Cardiac septum (tissue), 1 donor: ENCODE data around the gene LCORL. TPM values are rescaled to one million over a fixed set of nuclear protein-coding genes. Genes with fewer than 3 reads are reported as not detected.
"Not testable (repeated sequence)": the region's sequence is repeated elsewhere in the genome, so short reads cannot be mapped to it uniquely, and the experiment has no call there.

ENCODE experiments used
- DNase-seq: peaks from one replicate; pipeline ENCODE4 v3.0.0-alpha.2; 2020; ENCODE audit warnings: low spot score
- intact Hi-C: fragments of 100-400 bp; cut with DNase I; formaldehyde crosslinking; loops from one replicate; pipeline ENCODE4 v1.14.0; 2022
- total RNA-seq: library from RNA; stranded (reverse); fragmentation: NEBNext Ultra II Directional; extraction: Animal tissue kit (Norgen Biotek cat#: 25700); gene quantifications from one replicate; pipeline ENCODE4 v1.2.1, GENCODE V29; 2021
- donor health status: DM: no; HTN: no; CAD: no.

LCORL gene
- total RNA-seq, 1 donor from 2014 or later, result 5.5 TPM

GRCh38 chr4:17875402-17876070 is 146.0 kb downstream of the LCORL start:
- DNase-seq, result no peak
- intact Hi-C loops, result no loop called here

DNA sequence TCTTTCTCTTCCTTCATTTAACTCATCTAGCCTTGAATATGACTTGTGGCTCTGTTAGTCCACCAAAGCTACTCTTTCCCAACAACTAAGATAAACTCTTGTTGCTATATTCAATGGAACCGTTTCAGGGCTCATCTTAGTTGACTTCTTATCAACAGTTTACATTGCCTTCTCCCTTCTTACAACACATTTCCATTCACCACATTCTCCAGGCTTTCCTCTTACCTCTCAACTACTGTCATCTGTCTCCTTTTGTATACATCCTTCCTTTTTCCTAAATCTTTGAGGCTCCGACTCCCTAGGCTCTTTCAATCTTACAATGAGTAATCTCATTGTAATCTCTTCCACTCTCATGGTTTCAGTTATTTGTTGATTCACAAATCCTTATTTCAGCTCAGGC is 152.2 kb downstream of the LCORL start:
- intact Hi-C loops, result no loop called here
- no peak for DNase-seq

GRCh38 chr4:17867276-17867675 is 154.3 kb downstream of the LCORL start:
- DNase-seq, result no peak
- intact Hi-C loops, result no loop called here

GRCh38 chr4:17866810-17867209 is 154.7 kb downstream of the LCORL start:
- intact Hi-C loops, result no loop called here

GRCh38 chr4:17865866-17866363 is 155.6 kb downstream of the LCORL start:
- intact Hi-C loops, result no loop called here
- no peak for DNase-seq

More at GRCh38 chr4:17866810-17867209, 154.7 kb downstream of the LCORL start:
- DNase-seq, result no peak

DNA sequence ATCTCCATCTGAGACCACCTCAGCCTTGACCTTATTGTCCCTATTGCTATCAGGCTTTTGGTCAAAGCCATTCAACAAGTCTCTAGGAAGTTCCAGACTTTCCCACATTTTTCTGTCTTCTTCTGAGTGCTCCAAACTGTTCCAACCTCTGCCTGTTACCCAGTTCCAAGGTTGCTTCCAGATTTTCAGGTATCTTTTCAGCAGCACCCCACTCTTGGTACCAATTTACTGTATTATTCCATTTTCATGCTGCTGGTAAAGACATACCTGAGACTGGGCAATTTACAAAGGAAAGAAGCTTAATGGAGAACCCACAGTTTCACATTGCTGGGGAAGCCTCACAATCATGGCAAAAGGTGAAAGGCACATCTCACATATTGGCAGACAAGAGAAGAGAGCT is 159.6 kb downstream of the LCORL start:
- DNase-seq, intact Hi-C loops: not testable (repeated sequence)

- intact Hi-C loops, result no loop called here
Observed at GRCh38 chr4:17859793-17860406, 161.7 kb downstream of the LCORL start.

GRCh38 chr4:17854036-17854435 is 167.5 kb downstream of the LCORL start:
- no peak for DNase-seq
- intact Hi-C loops, result no loop called here

More at GRCh38 chr4:17859793-17860406, 161.7 kb downstream of the LCORL start:
- no peak for DNase-seq

GRCh38 chr4:17851959-17852358 is 169.6 kb downstream of the LCORL start:
- intact Hi-C loops, result no loop called here
- DNase-seq, result no peak

GRCh38 chr4:17850295-17850694 is 171.3 kb downstream of the LCORL start:
- DNase-seq, intact Hi-C loops: not testable (repeated sequence)

DNA sequence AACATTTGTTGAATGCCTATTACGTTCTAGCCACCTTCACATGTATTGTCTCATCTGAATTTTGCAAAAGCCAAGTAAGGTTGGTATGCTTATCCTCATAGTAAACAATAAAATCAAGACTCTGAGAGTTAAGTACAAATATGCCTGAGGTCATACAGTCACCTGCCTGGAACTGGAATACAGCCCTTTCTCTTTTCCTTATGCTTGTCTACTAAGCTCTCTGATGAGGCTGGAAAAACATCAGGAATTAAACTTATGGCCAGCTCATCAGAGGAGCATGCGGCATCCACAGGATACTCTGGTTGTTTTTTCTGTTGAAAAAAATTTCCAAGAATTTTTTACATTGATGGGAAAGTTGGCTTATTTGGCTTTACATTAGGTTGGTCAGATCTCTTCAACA is 175.3 kb downstream of the LCORL start:
- DNase-seq, result no peak
- intact Hi-C loops, result no loop called here

DNA sequence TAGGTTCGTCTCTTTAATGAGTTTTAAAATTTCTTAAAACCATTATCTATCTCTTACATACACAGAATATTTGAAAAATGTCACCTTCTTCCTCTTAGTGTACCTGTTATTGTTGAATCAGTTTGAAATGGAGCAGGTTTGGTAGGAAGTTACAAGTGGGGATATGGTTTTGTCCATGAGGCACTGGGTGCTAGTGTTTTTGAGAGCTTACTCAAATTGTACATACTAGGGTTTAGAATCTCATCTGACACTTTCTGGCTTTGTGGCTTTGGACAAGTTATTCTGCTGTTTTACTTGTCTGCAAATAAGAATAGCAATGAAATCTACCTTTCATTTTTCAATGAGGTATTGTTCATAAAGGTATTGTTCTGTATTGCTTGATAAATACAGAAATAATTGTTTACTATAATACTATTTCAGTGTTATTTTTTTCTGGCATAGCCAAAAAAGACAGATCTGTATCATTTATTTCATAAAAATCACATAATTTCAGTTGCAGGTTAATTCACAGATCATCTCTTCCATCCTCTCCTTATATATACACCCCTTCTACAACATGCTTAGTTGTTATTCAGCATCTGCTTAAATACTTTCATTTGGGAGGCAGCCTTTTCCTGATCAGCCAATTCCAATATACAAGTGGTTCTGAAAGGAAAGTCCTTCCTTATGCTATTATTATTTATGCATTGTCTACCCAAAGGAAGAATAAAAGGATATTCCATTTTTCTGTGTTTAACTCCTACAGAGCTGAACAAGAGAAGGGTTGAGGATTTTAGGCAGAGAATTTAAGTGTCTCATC is 197.5 kb downstream of the LCORL start:
- intact Hi-C loops, result no loop called here
- DNase-seq, result no peak

DNA sequence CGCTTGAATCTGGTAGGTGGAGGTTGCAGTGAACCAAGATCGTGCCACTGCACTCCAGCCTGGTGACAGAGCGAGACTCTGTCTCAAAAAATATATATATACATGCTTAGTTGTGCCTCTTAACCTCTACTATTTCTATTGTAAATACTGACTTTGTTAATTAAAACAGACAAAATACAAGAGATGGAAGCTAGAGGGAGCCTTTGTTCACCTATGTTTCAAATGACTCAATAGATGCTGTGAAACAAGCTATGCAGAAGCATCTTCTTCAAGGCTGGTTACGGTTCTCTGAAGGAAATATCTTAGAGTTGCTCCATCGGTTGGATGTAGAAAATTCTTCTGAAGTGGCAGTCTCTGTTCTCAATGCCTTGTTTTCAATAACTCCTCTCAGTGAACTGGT is 204.5 kb downstream of the LCORL start:
- intact Hi-C loops, result loop anchor here (5.0 kb wide), 2 partner anchors 550 to 775 kb away; no protein-coding TSS in a partner anchor
- no peak for DNase-seq

- no peak for DNase-seq
- intact Hi-C loops, result loop anchor here (5.0 kb wide), 2 partner anchors 551 to 776 kb away; no protein-coding TSS in a partner anchor
Observed at GRCh38 chr4:17816142-17816541, 205.4 kb downstream of the LCORL start.

DNA sequence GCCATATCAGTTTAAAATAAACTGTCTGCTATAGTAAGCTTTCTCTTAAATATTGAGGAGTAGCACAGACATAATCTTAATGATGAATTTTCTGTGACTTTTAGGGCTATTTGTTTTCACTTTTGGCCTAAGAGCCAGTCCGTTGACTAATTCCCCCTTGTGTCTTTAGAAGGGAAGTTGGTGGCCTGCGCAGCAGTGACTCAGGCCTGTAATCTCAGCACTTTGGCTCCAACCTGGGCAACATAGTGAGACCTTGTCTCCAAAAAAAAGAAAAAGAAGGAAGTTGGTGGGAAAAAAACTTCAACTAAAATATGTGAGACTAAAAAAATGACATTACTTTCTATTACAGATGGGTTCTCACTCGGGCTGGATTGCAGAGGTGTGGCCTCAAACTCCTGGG is 207.4 kb downstream of the LCORL start:
- no peak for DNase-seq
- intact Hi-C loops, result no loop called here

GRCh38 chr4:17812801-17813200 is 208.8 kb downstream of the LCORL start:
- DNase-seq, result no peak
- intact Hi-C loops, result no loop called here

DNA sequence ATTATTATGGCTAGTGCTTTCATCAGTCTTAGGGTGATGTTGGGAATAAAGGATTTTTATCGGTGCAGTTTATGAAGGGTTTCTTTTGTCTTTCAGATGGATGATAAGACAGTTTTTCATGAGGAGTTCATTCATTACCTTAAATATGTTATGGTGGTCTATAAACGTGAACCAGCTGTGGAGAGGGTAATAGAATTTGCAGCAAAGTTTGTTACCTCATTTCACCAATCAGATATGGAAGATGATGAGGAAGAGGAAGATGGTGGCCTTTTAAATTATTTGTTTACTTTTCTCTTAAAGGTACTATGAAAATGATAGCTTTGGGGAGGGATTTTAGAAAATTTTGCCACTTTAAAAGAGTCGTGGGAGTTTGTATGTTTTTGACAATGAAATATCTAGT is 209.4 kb downstream of the LCORL start:
- intact Hi-C loops, result no loop called here
- no peak for DNase-seq

DNA sequence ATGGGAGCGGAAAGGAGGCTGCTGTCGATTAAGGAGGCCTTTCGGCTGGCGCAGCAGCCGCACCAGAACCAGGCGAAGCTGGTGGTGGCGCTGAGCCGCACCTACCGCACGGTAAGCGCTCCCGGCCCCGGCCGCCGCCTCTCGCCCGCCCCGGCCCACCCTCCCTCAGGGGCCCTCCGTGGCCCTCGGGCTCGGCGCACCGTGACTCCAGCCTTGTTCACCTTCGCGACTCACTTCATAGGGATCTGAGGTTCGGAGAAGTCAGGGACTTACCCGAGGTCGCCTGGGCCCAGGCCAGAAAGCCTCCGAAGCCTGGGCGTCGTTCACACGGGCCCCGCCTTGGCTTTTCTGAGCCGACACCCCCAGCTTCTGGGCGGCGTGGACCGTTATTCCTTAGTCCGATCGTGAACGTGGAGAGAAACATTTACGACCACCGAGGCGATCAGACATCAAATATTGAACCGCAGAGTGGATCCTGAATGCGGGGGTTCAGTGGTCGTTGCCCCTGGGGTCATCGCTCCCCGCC is 210.4 kb downstream of the LCORL start:
- intact Hi-C loops, result no loop called here
- DNase-seq, result no peak

GRCh38 chr4:17810260-17811077 is 211.1 kb downstream of the LCORL start, which contains the start of the genes DCAF16 and NCAPG:
Gene DCAF16 (minus strand): TSS chr4:17810757. CDS start chr4:17804141, 6,616 bp downstream.
Gene NCAPG (plus strand): TSS chr4:17810979. CDS start chr4:17811078, 99 bp downstream.
- peak; percentile 100 for DNase-seq
- intact Hi-C loops, result loop anchor here (1.0 kb wide), 2 partner anchors 212 to 233 kb away; partner anchors contain the start of gene LAP3
